Astrocyte of the cerebellum (primary cell): ENCODE measurements around the gene CA12.

Experiments
- DNase-seq: peaks from one replicate; pipeline ENCODE4 v3.0.0-alpha.2; 2011; ENCODE audit warnings: low read depth
- H3K4me3 ChIP-seq: 2 replicates; pipeline ENCODE4 v1.5.1; 2011; ENCODE audit warnings: mild to moderate bottlenecking, low read depth, low read length, moderate library complexity
- in situ Hi-C: cut with HindIII; loops from 2 replicates; pipeline ENCODE4 v1.10.0; 2017; ENCODE audit warnings: low sequenced_read_pairs
- TF ChIP-seq, protein P1 (sequence below): IDR thresholded peaks from 2 replicates; pipeline ENCODE4 v1.5.1; 2012; ENCODE audit warnings: low read length, low read depth, moderate library complexity, mild to moderate bottlenecking; ENCODE audit errors: missing control alignments

The CA12 gene

DNA sequence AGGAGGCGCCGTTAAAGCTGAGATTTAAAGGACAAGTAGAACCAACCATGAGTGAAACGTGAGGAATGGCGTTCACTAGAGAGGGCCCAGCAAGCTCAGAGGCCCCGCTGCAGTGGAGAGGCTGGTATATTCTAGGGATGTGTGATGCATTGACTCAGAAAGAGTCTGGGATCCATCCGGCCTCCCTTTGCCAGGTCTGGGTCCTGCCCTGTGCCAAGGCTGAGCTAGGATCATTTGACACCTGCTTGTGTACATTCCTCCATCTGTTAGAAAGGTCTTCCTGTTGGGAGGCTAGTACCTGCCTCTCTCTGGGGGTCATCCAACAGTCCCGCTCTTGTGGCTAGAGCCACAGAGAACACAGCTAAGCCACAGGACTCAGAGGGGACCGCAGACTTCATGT is 28.4 kb downstream of the CA12 start:
- TF ChIP-seq, protein P1, sequence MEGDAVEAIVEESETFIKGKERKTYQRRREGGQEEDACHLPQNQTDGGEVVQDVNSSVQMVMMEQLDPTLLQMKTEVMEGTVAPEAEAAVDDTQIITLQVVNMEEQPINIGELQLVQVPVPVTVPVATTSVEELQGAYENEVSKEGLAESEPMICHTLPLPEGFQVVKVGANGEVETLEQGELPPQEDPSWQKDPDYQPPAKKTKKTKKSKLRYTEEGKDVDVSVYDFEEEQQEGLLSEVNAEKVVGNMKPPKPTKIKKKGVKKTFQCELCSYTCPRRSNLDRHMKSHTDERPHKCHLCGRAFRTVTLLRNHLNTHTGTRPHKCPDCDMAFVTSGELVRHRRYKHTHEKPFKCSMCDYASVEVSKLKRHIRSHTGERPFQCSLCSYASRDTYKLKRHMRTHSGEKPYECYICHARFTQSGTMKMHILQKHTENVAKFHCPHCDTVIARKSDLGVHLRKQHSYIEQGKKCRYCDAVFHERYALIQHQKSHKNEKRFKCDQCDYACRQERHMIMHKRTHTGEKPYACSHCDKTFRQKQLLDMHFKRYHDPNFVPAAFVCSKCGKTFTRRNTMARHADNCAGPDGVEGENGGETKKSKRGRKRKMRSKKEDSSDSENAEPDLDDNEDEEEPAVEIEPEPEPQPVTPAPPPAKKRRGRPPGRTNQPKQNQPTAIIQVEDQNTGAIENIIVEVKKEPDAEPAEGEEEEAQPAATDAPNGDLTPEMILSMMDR: no peak
- no peak for DNase-seq
- no peak overlapping the region for H3K4me3 ChIP-seq
- in situ Hi-C loops: no loop called here

GRCh38 chr15:63352808-63353207 is 28.8 kb downstream of the CA12 start:
- H3K4me3 ChIP-seq: no peak overlapping the region
- TF ChIP-seq, protein P1: no peak
- DNase-seq: no peak
- in situ Hi-C loops: no loop called here

DNA sequence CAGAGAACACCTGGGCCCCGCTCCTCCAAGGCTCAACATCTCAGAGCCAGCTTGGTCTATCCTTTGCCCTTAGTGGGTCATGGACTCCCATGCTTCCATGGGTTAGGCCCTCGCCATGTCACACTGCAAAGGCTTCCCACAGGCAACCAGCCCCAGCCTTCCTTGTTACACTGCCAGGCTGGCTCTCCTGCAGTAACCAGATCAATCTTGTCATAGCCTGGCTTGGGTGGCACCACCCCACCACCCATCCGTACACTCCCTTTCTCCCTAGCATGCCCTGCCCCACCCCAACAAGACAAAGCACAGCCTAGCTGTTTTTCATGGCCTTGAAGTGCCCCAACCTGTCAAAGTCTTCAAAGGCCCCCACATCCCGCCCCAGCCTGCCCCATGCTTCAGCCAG is 30.5 kb downstream of the CA12 start:
- TF ChIP-seq, protein P1: no peak
- DNase-seq: no peak
- in situ Hi-C loops: no loop called here
- no peak overlapping the region for H3K4me3 ChIP-seq

GRCh38 chr15:63350178-63350621 is 31.4 kb downstream of the CA12 start:
- in situ Hi-C loops: no loop called here
- TF ChIP-seq, protein P1: no peak
- DNase-seq: no peak
- no peak overlapping the region for H3K4me3 ChIP-seq

GRCh38 chr15:63349621-63350020 is 32.0 kb downstream of the CA12 start:
- DNase-seq: no peak
- in situ Hi-C loops: no loop called here
- TF ChIP-seq, protein P1: no peak
- H3K4me3 ChIP-seq: no peak overlapping the region

- no peak overlapping the region for H3K4me3 ChIP-seq
- in situ Hi-C loops: no loop called here
- no peak for DNase-seq
- TF ChIP-seq, protein P1: no peak
These were observed 32.5 kb downstream of the CA12 start for GRCh38 chr15:63349156-63349555.

DNA sequence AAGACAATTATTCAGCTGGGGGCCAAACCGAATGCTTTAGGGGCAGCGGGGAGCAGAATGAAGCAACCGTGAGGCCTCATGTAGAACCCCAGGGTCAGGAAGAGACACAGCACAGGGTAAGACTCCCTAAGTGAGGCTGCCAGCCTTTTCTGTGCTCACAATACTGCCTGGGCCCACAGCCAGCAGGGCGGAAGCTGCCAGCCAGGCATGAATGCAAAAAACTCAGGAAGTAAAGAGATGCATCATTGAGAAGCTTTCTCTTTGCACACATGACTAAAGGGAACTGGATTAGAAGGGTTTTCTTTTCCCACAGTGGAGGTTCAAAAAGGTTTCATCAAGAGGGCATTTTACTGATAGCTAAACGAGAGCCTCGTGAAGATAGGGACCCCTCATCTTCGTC is 33.3 kb downstream of the CA12 start:
- in situ Hi-C loops: no loop called here

More for the DNA sequence above, 33.3 kb downstream of the CA12 start:
- no peak overlapping the region for H3K4me3 ChIP-seq
- no peak for DNase-seq
- TF ChIP-seq, protein P1: no peak
